SIG-M5 treated with dmso at 0.1 percent for 504 hours (cell line): Measurements from ENCODE around the gene B3GNT8.
"Not testable (repeated sequence)": the region's sequence is repeated elsewhere in the genome, so short reads cannot be mapped to it uniquely, and the experiment has no call there.

Source experiments
- DNase-seq: peaks from one replicate; lab custom pipeline; 2025; ENCODE audit not compliant: unreplicated experiment; lab: John Stamatoyannopoulos, UW

The B3GNT8 gene

GRCh38 chr19:41420101-41420880 is 6.9 kb downstream of the B3GNT8 start:
- peak; percentile 77 for DNase-seq

DNA sequence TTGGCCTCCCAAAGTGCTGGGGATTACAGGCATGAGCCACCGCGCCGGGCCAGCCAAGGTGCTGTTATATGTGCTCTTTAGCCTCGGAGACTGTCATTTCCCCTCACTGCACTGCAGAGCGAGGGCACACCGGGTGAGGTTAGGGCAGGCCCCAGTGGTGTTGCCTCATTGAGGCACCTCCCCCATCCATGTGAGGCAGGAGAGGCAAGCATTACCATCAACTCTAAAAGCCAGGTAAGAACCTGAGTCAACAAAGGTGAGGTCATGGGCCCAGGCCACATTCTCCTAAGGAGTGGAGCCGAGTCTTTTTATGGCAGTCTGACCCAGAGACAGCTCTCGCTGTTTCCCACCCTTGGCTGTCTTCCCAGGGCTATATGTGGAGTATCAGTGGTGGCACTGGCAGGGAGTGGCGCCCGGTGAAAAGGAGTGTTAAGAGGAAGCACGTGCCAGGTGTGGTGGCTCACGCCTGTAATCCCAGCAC is 10.9 kb downstream of the B3GNT8 start:
- no peak for DNase-seq

DNA sequence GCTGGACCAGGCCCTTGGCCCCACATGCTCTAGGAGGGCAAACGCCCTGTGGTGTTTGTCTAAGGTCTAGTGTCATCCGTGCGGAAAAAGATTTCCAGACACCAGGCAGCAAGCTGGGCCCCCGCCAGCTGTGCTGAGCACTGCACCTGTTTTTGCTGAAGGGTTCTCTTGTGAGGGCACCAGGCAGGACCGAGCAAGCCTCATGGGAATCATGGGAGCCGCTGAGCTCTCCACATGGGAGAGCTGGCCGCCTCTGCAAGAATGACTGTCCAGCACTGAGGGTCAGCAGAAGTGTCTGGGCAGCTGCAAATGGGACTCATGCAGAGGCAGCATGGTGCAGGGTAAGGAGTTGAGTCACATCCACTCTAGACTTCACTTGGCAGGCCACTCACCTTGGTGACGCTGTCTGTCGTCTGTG is 12.0 kb downstream of the B3GNT8 start:
- DNase-seq = no peak

GRCh38 chr19:41414461-41414860 is 12.7 kb downstream of the B3GNT8 start:
- no peak for DNase-seq

GRCh38 chr19:41413947-41414346 is 13.2 kb downstream of the B3GNT8 start:
- no peak for DNase-seq

GRCh38 chr19:41412953-41413352 is 14.2 kb downstream of the B3GNT8 start:
- no peak for DNase-seq

GRCh38 chr19:41411968-41412265 is 15.3 kb downstream of the B3GNT8 start:
- no peak for DNase-seq

GRCh38 chr19:41411100-41411967 is 15.8 kb downstream of the B3GNT8 start:
- DNase-seq = no peak

GRCh38 chr19:41410336-41411054 is 16.7 kb downstream of the B3GNT8 start:
- no peak for DNase-seq

GRCh38 chr19:41409288-41409687 is 17.9 kb downstream of the B3GNT8 start:
- peak; percentile 71 for DNase-seq

DNA sequence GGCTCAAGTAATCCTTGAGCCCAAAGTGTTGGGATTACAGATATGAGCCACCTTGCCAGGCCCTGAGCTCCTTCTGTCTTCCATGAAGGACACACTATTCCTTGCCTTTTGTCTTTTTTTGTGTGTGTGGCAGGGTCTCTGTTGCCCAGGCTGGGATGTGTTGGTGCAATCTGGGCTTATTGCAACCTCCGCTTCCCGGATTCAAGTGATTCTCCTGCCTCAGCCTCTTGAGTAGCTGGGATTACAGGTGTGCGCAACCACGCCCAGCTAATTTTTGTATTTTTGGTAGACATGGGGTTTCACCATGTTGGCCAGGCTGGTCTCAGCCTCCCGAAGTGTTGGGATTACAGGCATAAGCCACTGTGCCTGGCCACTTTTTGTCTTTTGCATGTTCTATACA is 18.3 kb downstream of the B3GNT8 start:
- DNase-seq = not testable (repeated sequence)

DNA sequence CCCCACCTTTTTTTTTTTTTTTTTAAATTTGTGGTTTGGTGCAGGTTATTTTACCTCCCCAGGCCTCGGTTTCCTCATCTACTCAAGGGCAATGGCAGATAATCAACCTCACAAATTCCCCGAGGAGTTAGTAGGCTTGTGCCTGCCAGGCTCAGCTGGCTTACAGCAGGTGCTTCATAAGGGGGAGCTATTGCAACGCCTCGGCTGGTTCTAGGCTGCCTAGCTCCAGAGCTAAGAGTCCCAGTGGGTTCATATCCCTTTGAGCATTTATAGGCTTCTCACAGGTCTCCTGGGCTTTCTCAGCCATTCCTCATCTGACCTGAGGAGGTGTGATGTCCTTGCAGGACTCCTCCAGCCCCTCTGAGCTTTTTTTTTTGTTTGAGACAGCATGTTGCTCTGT is 18.9 kb downstream of the B3GNT8 start:
- DNase-seq = peak; percentile 23

DNA sequence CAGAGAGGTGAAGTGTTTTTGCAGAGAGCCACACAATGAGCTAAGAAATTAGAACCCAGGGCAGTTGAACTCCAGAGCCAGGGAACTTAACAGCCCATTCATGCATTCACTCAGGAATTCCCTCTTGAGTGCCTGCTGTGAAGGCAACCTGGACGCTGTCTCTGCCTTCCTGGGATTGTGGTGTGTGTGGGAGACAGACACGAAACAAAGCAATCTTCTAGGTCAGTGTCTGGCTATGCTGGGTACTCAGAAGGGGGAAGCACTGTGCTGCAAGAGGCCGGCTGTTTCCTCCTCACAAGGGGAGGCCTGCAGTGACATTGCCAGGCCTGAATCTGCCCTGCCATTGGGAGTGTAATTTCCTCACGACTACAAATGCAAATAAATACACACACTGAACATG is 19.9 kb downstream of the B3GNT8 start:
- DNase-seq = peak; percentile 84

- no peak for DNase-seq
Observed at GRCh38 chr19:41405776-41406175, 21.4 kb downstream of the B3GNT8 start.

DNA sequence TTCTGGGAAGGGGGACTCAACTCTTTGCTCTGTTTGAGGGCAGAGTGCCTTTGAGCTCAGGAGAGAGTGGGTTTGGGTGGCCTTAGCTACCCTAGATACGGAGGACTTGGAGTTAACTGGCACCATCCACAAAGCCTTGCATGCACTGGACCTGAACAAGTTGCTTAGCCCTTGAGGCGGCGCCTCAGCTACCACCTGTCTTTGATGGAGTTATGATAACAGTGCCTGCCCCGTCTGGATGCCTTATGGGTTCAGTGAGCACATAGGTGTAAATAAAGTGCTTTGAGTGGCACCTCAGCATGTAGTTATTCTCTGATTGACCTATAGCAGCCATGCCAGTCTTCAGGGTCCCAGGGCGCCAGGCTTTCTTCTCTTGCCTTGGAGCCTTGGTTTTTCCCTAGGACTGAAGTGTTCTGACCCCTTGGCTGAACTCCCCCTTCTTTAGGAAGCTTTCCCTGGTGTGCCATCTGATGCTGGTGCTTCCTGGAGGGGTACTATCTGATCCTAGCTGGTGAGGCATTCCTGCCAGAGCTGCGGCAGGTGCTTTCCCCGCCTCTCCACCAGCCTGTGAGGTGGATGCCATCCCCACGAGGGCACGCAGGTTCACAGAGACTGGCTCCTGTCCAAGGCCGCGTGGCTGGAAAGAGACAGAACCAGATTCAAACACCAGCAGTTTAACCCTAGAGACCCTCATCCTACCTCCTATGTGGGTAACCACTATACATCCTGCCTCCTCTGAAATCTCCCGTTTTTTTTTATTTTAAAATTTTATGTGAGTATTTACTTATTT is 23.8 kb downstream of the B3GNT8 start:
- DNase-seq = no peak

- no peak for DNase-seq
Observed at GRCh38 chr19:41402010-41402409, 25.2 kb downstream of the B3GNT8 start.

DNA sequence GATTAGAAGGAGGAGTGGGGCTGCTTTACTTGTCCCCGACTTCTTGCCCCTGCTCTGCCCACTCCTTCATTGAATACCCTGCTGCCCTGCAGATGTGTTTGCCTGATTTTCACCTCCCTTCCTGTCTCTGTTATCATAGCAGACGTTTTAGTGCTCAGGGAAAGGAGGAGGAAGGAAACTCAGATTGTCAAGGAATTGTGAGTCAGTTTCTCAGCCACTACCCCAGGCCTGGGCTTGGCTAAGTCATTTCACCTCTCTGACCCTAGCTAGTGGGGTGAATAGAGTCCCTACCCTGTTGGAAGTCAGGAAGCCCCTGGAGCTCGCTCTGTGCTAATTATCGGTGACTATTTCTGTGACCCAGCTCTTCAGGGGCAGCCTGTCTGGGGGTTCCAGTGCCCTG is 25.7 kb downstream of the B3GNT8 start:
- no peak for DNase-seq

DNA sequence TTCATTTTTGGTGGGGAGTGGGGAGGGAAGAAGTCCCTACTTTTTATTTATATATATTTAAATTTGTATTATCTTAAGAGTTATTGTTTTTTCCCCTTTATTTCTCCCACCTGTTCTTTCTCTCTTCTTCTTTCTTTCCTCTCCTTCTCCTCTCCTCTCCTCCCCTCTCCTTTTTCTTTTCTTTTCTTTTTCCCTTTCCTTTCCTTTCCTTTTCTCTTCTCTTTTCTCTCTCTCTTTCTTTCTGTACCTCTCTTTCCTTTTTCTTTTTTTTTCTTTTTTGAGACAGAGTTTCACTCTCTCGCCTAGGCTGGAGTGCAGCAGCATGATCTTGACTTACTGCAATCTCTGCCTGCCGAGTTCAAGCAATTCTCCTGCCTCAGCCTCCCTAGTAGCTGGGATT is 27.6 kb downstream of the B3GNT8 start:
- DNase-seq = no peak

GRCh38 chr19:41399091-41399490 is 28.1 kb downstream of the B3GNT8 start:
- no peak for DNase-seq

GRCh38 chr19:41398598-41398997 is 28.6 kb downstream of the B3GNT8 start:
- no peak for DNase-seq

GRCh38 chr19:41398050-41398418 is 29.1 kb downstream of the B3GNT8 start:
- DNase-seq = peak; percentile 8
